Caco-2 (cell line): Measurements from ENCODE around the gene SNAPC3. TPM values are rescaled to one million over a fixed set of nuclear protein-coding genes. Genes with fewer than 3 reads are reported as not detected.

Experiments used
- BruUV-seq: library from RNA; stranded (reverse); fragments of 400-500 nt; replicated peaks from 2 replicates; lab custom pipeline; 2021; lab: Mats Ljungman, UMichigan
- CTCF ChIA-PET: fragments of 300-600 bp; sonication (Branson Sonifier 250); formaldehyde crosslinking; loops from one replicate; lab custom pipeline; 2022; ENCODE audit warnings: antibody characterized with exemption; lab: Charles Lee
- POLR2A ChIA-PET: fragments of 300-600 bp; sonication (Branson Sonifier 250); formaldehyde crosslinking; loops from one replicate; lab custom pipeline; 2022; ENCODE audit warnings: antibody characterized with exemption; lab: Charles Lee
- DNase-seq, 2 experiments: peaks; one replicate each; pipeline versions ENCODE4 v3.0.0 to v3.0.0-alpha.2; 2020 to 2022
- H3K27me3 ChIP-seq: replicated peaks from 2 replicates; pipeline ENCODE4 v1.6.0; 2011; ENCODE audit warnings: low read length; ENCODE audit not compliant: control insufficient read depth, insufficient read depth
- H3K36me3 ChIP-seq: 2 replicates; pipeline ENCODE4 v1.5.1; 2011; ENCODE audit warnings: low read length; ENCODE audit not compliant: control insufficient read depth, insufficient read depth
- H3K4me1 ChIP-seq: fragments of 250-450 bp; sonication (Bioruptor Pico); 2 replicates; pipeline ENCODE4 v1.5.1; 2020; ENCODE audit warnings: mild to moderate bottlenecking
- H3K4me3 ChIP-seq: 2 replicates; pipeline ENCODE4 v1.5.1; 2011; ENCODE audit warnings: low read depth, mild to moderate bottlenecking, control low read depth, low read length
- H3K9me3 ChIP-seq: fragments of 250-450 bp; sonication (Bioruptor Pico); 2 replicates; pipeline ENCODE4 v1.5.1; 2020; ENCODE audit warnings: mild to moderate bottlenecking, moderate library complexity
- H3K27ac Mint-ChIP-seq: one replicate; pipeline ENCODE4 v1.8.0; 2022; ENCODE audit warnings: mixed read lengths; ENCODE audit not compliant: unreplicated experiment
- H3K27me3 Mint-ChIP-seq: one replicate; pipeline ENCODE4 v1.8.0; 2022; ENCODE audit warnings: mixed read lengths; ENCODE audit not compliant: insufficient read depth, unreplicated experiment
- H3K36me3 Mint-ChIP-seq: one replicate; pipeline ENCODE4 v1.8.0; 2022; ENCODE audit warnings: mild to moderate bottlenecking, mixed read lengths; ENCODE audit not compliant: insufficient read depth, unreplicated experiment
- H3K4me1 Mint-ChIP-seq: one replicate; pipeline ENCODE4 v1.8.0; 2022; ENCODE audit warnings: low read depth, mixed read lengths; ENCODE audit not compliant: unreplicated experiment
- H3K4me3 Mint-ChIP-seq: one replicate; pipeline ENCODE4 v1.8.0; 2022; ENCODE audit warnings: mild to moderate bottlenecking, moderate library complexity, mixed read lengths; ENCODE audit not compliant: unreplicated experiment
- H3K9me3 Mint-ChIP-seq: one replicate; pipeline ENCODE4 v1.8.0; 2022; ENCODE audit warnings: mixed read lengths; ENCODE audit not compliant: unreplicated experiment
- CTCF ChIP-seq, 2 experiments: fragments of 200-600 bp in 1 of 2; IDR thresholded peaks; 1 replicate in 1 of 2; 2 replicates in 1 of 2; pipeline versions ENCODE4 v1.5.1 to v1.8.0; 2011 to 2022; ENCODE audit warnings: antibody characterized with exemption in 1 of 2, control low read depth in 1 of 2, inconsistent platforms in 1 of 2, low read depth in 1 of 2, low read length in 1 of 2, mild to moderate bottlenecking in 1 of 2, moderate library complexity in 1 of 2; ENCODE audit not compliant: insufficient read depth in 1 of 2, severe bottlenecking in 1 of 2, unreplicated experiment in 1 of 2
- intact Hi-C: fragments of 100-400 bp; cut with micrococcal nuclease; formaldehyde crosslinking; loops from one replicate; pipeline ENCODE4 v1.10.0; 2022; ENCODE audit not compliant: unreplicated experiment
- total RNA-seq: library from RNA; stranded (reverse); gene quantifications from 2 replicates; pipeline ENCODE4 v1.2.3, GENCODE V29; 2022

Gene SNAPC3
- total RNA-seq, 1 experiment from 2014 or later, result 21.1 TPM

GRCh38 chr9:15430920-15431844, 8.5 kb downstream of the SNAPC3 start:
- no peak for DNase-seq
- Mint-ChIP-seq H3K9me3 (no peaks in the 10 kb centered on the region), H3K27me3 (no peaks in the 10 kb centered on the region), H3K36me3 (peaks cover 31% of the 10 kb centered on the region), H3K27ac (no peak overlapping the region), H3K4me1 (no peaks in the 10 kb centered on the region), H3K4me3 (no peak overlapping the region)
- peaks cover 2% of the 10 kb centered on the region; the same call in 1 of the 2 replicates for H3K4me1 ChIP-seq
- no peaks in the 10 kb centered on the region for H3K27me3 ChIP-seq
- no TSS peak for BruUV-seq
- CTCF ChIA-PET, result no interaction called here
- no peak overlapping the region for H3K4me3 ChIP-seq
- POLR2A ChIA-PET, result no interaction called here
- H3K9me3 ChIP-seq, result no peaks in the 10 kb centered on the region
- no peaks in the 10 kb centered on the region for H3K36me3 ChIP-seq
- intact Hi-C loops, result no loop called here
- TF ChIP-seq CTCF (IDR thresholded peaks at IDR 0.05; ENCODE audit: insufficient read depth in 1 of 2, low read depth in 1 of 2, low read length in 1 of 2, severe bottlenecking in 1 of 2, unreplicated experiment in 1 of 2), result no peak

- H3K36me3 ChIP-seq, result no peaks in the 10 kb centered on the region
- Mint-ChIP-seq H3K36me3 (peaks cover 35% of the 10 kb centered on the region), H3K9me3 (no peaks in the 10 kb centered on the region), H3K27me3 (no peaks in the 10 kb centered on the region), H3K4me1 (no peaks in the 10 kb centered on the region), H3K4me3 (no peak overlapping the region), H3K27ac (no peak overlapping the region)
- no peaks in the 10 kb centered on the region for H3K9me3 ChIP-seq
- intact Hi-C loops, result no loop called here
- ChIA-PET POLR2A (no interaction called here), CTCF (no interaction called here)
- H3K4me1 ChIP-seq, result no peaks in the 10 kb centered on the region
- no peak overlapping the region for H3K4me3 ChIP-seq
- H3K27me3 ChIP-seq, result no peaks in the 10 kb centered on the region
- no TSS peak for BruUV-seq
- no peak for TF ChIP-seq CTCF (IDR thresholded peaks at IDR 0.05; ENCODE audit: insufficient read depth in 1 of 2, low read depth in 1 of 2, low read length in 1 of 2, severe bottlenecking in 1 of 2, unreplicated experiment in 1 of 2)
- DNase-seq, result no peak
Observed at GRCh38 chr9:15433191-15433590, 10.5 kb downstream of the SNAPC3 start.

- no TSS peak for BruUV-seq
- intact Hi-C loops, result no loop called here
- CTCF ChIA-PET, result no interaction called here
- H3K9me3 ChIP-seq, result no peaks in the 10 kb centered on the region
- POLR2A ChIA-PET, result no interaction called here
- Mint-ChIP-seq H3K36me3 (peaks cover 35% of the 10 kb centered on the region), H3K4me1 (no peaks in the 10 kb centered on the region), H3K9me3 (no peaks in the 10 kb centered on the region), H3K27ac (no peak overlapping the region), H3K4me3 (no peak overlapping the region), H3K27me3 (no peaks in the 10 kb centered on the region)
- DNase-seq, result no peak
- no peaks in the 10 kb centered on the region for H3K4me1 ChIP-seq
- no peak overlapping the region for H3K4me3 ChIP-seq
- H3K27me3 ChIP-seq, result no peaks in the 10 kb centered on the region
- H3K36me3 ChIP-seq, result no peaks in the 10 kb centered on the region
- no peak for TF ChIP-seq CTCF (IDR thresholded peaks at IDR 0.05; ENCODE audit: insufficient read depth in 1 of 2, low read depth in 1 of 2, low read length in 1 of 2, severe bottlenecking in 1 of 2, unreplicated experiment in 1 of 2)
Observed at GRCh38 chr9:15433661-15434060, 11.0 kb downstream of the SNAPC3 start.
